ENCODE data around the gene CLDND1.

DNA sequence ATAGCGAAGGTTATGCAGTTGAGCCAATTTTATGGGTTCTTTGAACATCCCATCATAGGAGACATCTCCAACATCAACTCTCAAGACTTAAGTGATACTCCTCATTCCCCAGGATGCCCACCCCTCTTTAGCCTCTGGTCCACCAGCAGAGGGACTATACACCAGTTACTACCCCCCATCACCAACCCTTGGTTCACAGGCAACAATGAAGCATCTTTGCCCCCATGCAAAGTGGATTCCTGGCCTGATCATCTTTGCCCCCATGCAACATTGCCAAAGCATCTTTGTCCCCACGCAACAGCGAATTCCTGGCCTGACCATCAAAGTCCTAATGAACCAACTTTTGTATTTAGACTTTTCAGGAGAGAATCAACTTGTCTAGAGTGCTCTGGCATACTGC is 28.1 kb upstream of the CLDND1 start:
- TF ChIP-seq POLR2A (IDR thresholded peaks at IDR 0.05), result no peak
- TF ChIP-seq, protein P1, sequence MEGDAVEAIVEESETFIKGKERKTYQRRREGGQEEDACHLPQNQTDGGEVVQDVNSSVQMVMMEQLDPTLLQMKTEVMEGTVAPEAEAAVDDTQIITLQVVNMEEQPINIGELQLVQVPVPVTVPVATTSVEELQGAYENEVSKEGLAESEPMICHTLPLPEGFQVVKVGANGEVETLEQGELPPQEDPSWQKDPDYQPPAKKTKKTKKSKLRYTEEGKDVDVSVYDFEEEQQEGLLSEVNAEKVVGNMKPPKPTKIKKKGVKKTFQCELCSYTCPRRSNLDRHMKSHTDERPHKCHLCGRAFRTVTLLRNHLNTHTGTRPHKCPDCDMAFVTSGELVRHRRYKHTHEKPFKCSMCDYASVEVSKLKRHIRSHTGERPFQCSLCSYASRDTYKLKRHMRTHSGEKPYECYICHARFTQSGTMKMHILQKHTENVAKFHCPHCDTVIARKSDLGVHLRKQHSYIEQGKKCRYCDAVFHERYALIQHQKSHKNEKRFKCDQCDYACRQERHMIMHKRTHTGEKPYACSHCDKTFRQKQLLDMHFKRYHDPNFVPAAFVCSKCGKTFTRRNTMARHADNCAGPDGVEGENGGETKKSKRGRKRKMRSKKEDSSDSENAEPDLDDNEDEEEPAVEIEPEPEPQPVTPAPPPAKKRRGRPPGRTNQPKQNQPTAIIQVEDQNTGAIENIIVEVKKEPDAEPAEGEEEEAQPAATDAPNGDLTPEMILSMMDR (IDR thresholded peaks at IDR 0.05 in 4 of 5, conservative IDR thresholded peaks at IDR 0.05 in 1 of 5), result no peak
